ENCODE results near the gene TMCO2.

- TF ChIP-seq CTCF (conservative IDR thresholded peaks at IDR 0.05; ENCODE audit: low read length) (no peak), EZH2phosphoT487 (IDR thresholded peaks at IDR 0.05; ENCODE audit: borderline replicate concordance, low read depth, low read length) (no peak)
Observed at GRCh38 chr1:40270152-40270834, 22.6 kb downstream of the TMCO2 start.

Measured in OCI-LY7 (cell line).